Breast epithelium (tissue), 4 donors: ENCODE data around the gene RENBP. TPM values are rescaled to one million over a fixed set of nuclear protein-coding genes. Genes with fewer than 3 reads are reported as not detected.

Experiments
- DNase-seq, 2 donors: peaks; one replicate each; pipeline ENCODE4 v3.0.0-alpha.2; 2019; ENCODE audit warnings: low spot score in 2 of 2
- H3K27ac ChIP-seq, 2 donors: fragments of 200-600 bp; sonication (generic) in 1 of 2; one replicate each; pipeline ENCODE4 v1.5.1; 2016 to 2019; ENCODE audit warnings: mild to moderate bottlenecking in 1 of 2
- H3K27me3 ChIP-seq, 2 donors: fragments of 200-600 bp; sonication (generic) in 1 of 2; one replicate each; pipeline versions ENCODE4 v1.5.1 to v1.6.0; 2017 to 2019; ENCODE audit warnings: control low read depth in 1 of 2, mild to moderate bottlenecking in 1 of 2
- H3K36me3 ChIP-seq: fragments of 200-600 bp; one replicate; pipeline ENCODE4 v1.5.1; 2019
- H3K4me1 ChIP-seq, 2 donors: fragments of 200-600 bp; sonication (generic); one replicate each; pipeline ENCODE4 v1.5.1; 2016 to 2019; ENCODE audit warnings: control low read depth in 1 of 2
- H3K4me3 ChIP-seq, 3 donors: fragments of 200-600 bp; sonication (generic); 1 replicate in 2 of 3; 2 replicates in 1 of 3; pipeline ENCODE4 v1.5.1; 2016 to 2019; ENCODE audit warnings: mild to moderate bottlenecking in 3 of 3, moderate library complexity in 2 of 3
- H3K9me3 ChIP-seq, 2 donors: fragments of 200-600 bp; sonication (generic) in 1 of 2; one replicate each; pipeline ENCODE4 v1.5.1; 2016 to 2019; ENCODE audit warnings: control low read depth in 1 of 2
- POLR2A ChIP-seq: fragments of 450-650 bp; IDR thresholded peaks from one replicate; pipeline ENCODE4 v1.6.1; 2016; ENCODE audit warnings: antibody characterized with exemption, mild to moderate bottlenecking, moderate library complexity
- POLR2AphosphoS5 ChIP-seq, 3 donors: sonication (generic); formaldehyde crosslinking; IDR thresholded peaks; one replicate each; pipeline ENCODE4 v1.6.1; 2017; ENCODE audit warnings: antibody characterized with exemption in 3 of 3
- intact Hi-C: fragments of 100-400 bp; cut with DNase I; formaldehyde crosslinking; loops from one replicate; pipeline ENCODE4 v1.15.1; 2023; ENCODE audit warnings: low total_unique reads
- total RNA-seq, 3 donors: library from RNA; depleted of rRNA; stranded (reverse); fragments of >200 nt; gene quantifications; one replicate each; pipeline ENCODE4 v1.1.0, GENCODE V29; 2016
- TF ChIP-seq, protein P1 (sequence below), 3 donors: fragments of 450-650 bp; IDR thresholded peaks; one replicate each; pipeline ENCODE4 v1.5.1; 2016 to 2017; ENCODE audit warnings: antibody characterized with exemption in 3 of 3, mild to moderate bottlenecking in 3 of 3, moderate library complexity in 3 of 3

Gene RENBP
- total RNA-seq, 3 donors from 2014 or later: 6.6 to 50.7 (median 6.9) TPM

GRCh38 chrX:153909980-153910360 is 34.5 kb downstream of the RENBP start:
- no peaks in the 10 kb centered on the region for H3K36me3 ChIP-seq
- no peak overlapping the region for H3K27ac ChIP-seq
- no peaks in the 10 kb centered on the region for H3K4me1 ChIP-seq
- peaks cover 0 to 80% of the 10 kb centered on the region in 2 donors for H3K27me3 ChIP-seq
- DNase-seq: no peak
- intact Hi-C loops: no loop called here
- no peaks in the 10 kb centered on the region for H3K9me3 ChIP-seq
- TF ChIP-seq POLR2AphosphoS5 (IDR thresholded peaks at IDR 0.05) (no peak), POLR2A (no peak)
- TF ChIP-seq, protein P1, sequence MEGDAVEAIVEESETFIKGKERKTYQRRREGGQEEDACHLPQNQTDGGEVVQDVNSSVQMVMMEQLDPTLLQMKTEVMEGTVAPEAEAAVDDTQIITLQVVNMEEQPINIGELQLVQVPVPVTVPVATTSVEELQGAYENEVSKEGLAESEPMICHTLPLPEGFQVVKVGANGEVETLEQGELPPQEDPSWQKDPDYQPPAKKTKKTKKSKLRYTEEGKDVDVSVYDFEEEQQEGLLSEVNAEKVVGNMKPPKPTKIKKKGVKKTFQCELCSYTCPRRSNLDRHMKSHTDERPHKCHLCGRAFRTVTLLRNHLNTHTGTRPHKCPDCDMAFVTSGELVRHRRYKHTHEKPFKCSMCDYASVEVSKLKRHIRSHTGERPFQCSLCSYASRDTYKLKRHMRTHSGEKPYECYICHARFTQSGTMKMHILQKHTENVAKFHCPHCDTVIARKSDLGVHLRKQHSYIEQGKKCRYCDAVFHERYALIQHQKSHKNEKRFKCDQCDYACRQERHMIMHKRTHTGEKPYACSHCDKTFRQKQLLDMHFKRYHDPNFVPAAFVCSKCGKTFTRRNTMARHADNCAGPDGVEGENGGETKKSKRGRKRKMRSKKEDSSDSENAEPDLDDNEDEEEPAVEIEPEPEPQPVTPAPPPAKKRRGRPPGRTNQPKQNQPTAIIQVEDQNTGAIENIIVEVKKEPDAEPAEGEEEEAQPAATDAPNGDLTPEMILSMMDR (IDR thresholded peaks at IDR 0.05): no peak
- no peak overlapping the region for H3K4me3 ChIP-seq

- Histone ChIP-seq H3K4me3 (no peak overlapping the region), H3K4me1 (no peaks in the 10 kb centered on the region), H3K36me3 (no peaks in the 10 kb centered on the region), H3K27me3 (peaks cover 0 to 84% of the 10 kb centered on the region in 2 donors), H3K27ac (no peak overlapping the region), H3K9me3 (no peaks in the 10 kb centered on the region)
- no peak for DNase-seq
- TF ChIP-seq POLR2AphosphoS5 (IDR thresholded peaks at IDR 0.05) (no peak), POLR2A (no peak)
- TF ChIP-seq, protein P1 (IDR thresholded peaks at IDR 0.05): no peak
- intact Hi-C loops: no loop called here
These were observed 35.1 kb downstream of the RENBP start for GRCh38 chrX:153909024-153909979.

GRCh38 chrX:153908219-153908860 is 36.1 kb downstream of the RENBP start:
- Histone ChIP-seq H3K27me3 (peaks cover 0 to 86% of the 10 kb centered on the region in 2 donors), H3K4me1 (no peaks in the 10 kb centered on the region), H3K27ac (no peak overlapping the region), H3K4me3 (no peak overlapping the region), H3K9me3 (no peaks in the 10 kb centered on the region), H3K36me3 (no peaks in the 10 kb centered on the region)
- no peak for DNase-seq
- no peak for TF ChIP-seq POLR2A
- TF ChIP-seq, protein P1 (IDR thresholded peaks at IDR 0.05): no peak
- TF ChIP-seq POLR2AphosphoS5 (IDR thresholded peaks at IDR 0.05): no peak
- intact Hi-C loops: no loop called here

- no peak overlapping the region for H3K4me3 ChIP-seq
- no peak for TF ChIP-seq POLR2AphosphoS5 (IDR thresholded peaks at IDR 0.05)
- no peak for TF ChIP-seq POLR2A
- TF ChIP-seq, protein P1 (IDR thresholded peaks at IDR 0.05): no peak
- H3K4me1 ChIP-seq: no peaks in the 10 kb centered on the region
- H3K9me3 ChIP-seq: no peaks in the 10 kb centered on the region
- intact Hi-C loops: no loop called here
- H3K27me3 ChIP-seq: peaks cover 0 to 81% of the 10 kb centered on the region in 2 donors
- no peaks in the 10 kb centered on the region for H3K36me3 ChIP-seq
- no peak overlapping the region for H3K27ac ChIP-seq
- no peak for DNase-seq
These were observed 37.0 kb downstream of the RENBP start for GRCh38 chrX:153907456-153907855.
